Sigmoid colon (tissue), 4 donors: ENCODE measurements around the gene UBA52.

Experiments used
- POLR2AphosphoS5 ChIP-seq, 4 donors: sonication (generic); formaldehyde crosslinking; IDR thresholded peaks; one replicate each; pipeline ENCODE4 v1.6.1; 2017; ENCODE audit warnings: antibody characterized with exemption in 4 of 4
- TF ChIP-seq, protein P1 (sequence below), 4 experiments: fragments of 450-650 bp in 3 of 4; fragments of 200-600 bp in 1 of 4; IDR thresholded peaks; one replicate each; pipeline ENCODE4 v1.5.1; 2016 to 2019; ENCODE audit warnings: antibody characterized with exemption in 4 of 4, mild to moderate bottlenecking in 3 of 4, moderate library complexity in 2 of 4

DNA sequence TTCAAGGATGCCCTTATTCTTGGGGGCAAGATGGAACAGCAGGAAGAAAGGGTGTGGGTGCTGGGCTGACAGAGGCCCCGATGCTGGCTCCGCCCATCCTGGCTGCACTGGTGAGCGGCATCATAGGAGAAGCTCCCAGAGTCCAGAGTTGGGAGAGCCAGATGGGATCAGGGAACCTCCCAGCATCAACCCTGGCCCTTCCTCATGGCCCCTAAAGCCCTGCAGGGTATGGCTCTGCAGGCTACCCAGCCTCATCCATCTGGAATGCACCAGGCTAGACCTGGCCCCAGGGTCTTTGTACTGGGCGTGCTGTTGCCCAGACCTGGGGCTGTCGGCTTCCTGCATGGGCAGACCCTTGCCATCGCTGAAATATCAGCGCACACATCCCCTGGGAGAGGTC lies 41.9 kb upstream of the UBA52 start:
- no peak for TF ChIP-seq POLR2AphosphoS5 (IDR thresholded peaks at IDR 0.05)
- TF ChIP-seq, protein P1, sequence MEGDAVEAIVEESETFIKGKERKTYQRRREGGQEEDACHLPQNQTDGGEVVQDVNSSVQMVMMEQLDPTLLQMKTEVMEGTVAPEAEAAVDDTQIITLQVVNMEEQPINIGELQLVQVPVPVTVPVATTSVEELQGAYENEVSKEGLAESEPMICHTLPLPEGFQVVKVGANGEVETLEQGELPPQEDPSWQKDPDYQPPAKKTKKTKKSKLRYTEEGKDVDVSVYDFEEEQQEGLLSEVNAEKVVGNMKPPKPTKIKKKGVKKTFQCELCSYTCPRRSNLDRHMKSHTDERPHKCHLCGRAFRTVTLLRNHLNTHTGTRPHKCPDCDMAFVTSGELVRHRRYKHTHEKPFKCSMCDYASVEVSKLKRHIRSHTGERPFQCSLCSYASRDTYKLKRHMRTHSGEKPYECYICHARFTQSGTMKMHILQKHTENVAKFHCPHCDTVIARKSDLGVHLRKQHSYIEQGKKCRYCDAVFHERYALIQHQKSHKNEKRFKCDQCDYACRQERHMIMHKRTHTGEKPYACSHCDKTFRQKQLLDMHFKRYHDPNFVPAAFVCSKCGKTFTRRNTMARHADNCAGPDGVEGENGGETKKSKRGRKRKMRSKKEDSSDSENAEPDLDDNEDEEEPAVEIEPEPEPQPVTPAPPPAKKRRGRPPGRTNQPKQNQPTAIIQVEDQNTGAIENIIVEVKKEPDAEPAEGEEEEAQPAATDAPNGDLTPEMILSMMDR (IDR thresholded peaks at IDR 0.05) = no peak
